Endothelial cell of umbilical vein (primary cell): ENCODE results near the gene KLRG1.

ENCODE experiments used
- EZH2 ChIP-seq: IDR thresholded peaks from 2 replicates; pipeline ENCODE4 v1.6.1; 2012; ENCODE audit warnings: borderline replicate concordance, low read depth, mild to moderate bottlenecking, moderate library complexity, low read length, inconsistent platforms; ENCODE audit not compliant: severe bottlenecking
- FOS ChIP-seq: IDR thresholded peaks from 2 replicates; pipeline ENCODE4 v1.6.1; 2011; ENCODE audit warnings: mild to moderate bottlenecking, low read length, moderate library complexity, borderline replicate concordance; ENCODE audit not compliant: insufficient read depth
- GATA2 ChIP-seq: IDR thresholded peaks from 2 replicates; pipeline ENCODE4 v1.7.0; 2011; ENCODE audit warnings: low read depth, mild to moderate bottlenecking, moderate library complexity, mixed read lengths, low read length; ENCODE audit not compliant: insufficient read length, insufficient read depth
- JUN ChIP-seq: IDR thresholded peaks from 2 replicates; pipeline ENCODE4 v1.6.1; 2011; ENCODE audit warnings: borderline replicate concordance, low read depth; ENCODE audit not compliant: insufficient read length, insufficient read depth
- POLR2A ChIP-seq: IDR thresholded peaks from 2 replicates; pipeline ENCODE4 v1.6.1; 2012; ENCODE audit warnings: low read depth, mild to moderate bottlenecking, control low read depth, low read length
- POLR2AphosphoS5 ChIP-seq: IDR thresholded peaks from 2 replicates; pipeline ENCODE4 v1.6.1; 2012; ENCODE audit warnings: low read depth, mild to moderate bottlenecking, control low read depth, low read length, moderate library complexity; ENCODE audit not compliant: insufficient read depth
- TF ChIP-seq, protein P1 (sequence below), 2 donors: IDR thresholded peaks; 1 replicate in 1 of 2; 2 replicates in 1 of 2; pipeline ENCODE4 v1.5.1; 2011; ENCODE audit warnings: low read length in 2 of 2, mild to moderate bottlenecking in 2 of 2, moderate library complexity in 2 of 2, control low read depth in 1 of 2, inconsistent platforms in 1 of 2, low read depth in 1 of 2; ENCODE audit not compliant: insufficient read depth in 1 of 2; ENCODE audit errors: extremely low read depth in 1 of 2
- TF ChIP-seq, protein P2 (sequence below): IDR thresholded peaks from 2 replicates; pipeline ENCODE4 v1.6.1; 2011; ENCODE audit not compliant: insufficient read depth, insufficient read length

DNA sequence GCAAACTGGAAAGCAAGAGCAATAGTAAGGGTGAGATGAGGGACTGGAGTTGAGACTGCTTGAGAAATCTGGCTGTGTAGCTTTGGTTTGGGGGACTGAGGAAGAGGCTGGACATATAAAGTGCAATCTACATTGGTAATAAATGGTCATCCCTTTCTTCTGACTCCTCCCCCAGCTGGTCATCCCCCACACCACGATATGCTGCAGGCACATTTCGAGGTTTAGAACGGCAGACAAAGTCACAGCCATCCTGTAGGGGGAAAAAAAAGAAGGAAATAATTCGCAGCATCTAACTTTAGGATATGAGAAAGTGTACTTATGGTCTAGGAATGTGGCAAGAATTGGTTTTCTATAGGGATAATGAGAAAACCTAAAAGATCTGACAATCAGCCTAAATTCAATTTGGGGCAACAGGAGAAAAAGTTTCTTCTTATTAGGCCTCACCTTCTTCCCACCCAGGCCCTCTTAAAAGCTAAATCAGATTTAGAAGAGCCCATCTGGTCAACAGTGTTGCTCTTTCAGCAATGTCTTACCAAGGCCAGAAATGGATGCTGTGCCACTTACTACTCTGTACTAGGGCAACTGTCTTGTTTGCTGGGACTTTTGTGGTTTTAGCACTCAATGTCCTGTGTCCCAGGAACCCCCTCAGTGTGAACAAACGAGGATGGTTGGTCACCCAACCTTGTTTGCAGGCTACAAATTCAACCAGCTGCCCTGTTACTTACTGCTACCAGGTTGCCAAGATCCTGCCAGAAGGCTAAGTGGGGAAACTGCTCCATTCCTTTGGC, 47.5 kb upstream of the KLRG1 start:
- TF ChIP-seq EZH2 (no peak), POLR2AphosphoS5 (no peak), POLR2A (no peak), GATA2 (no peak), JUN (no peak), FOS (no peak)
- TF ChIP-seq, protein P1, sequence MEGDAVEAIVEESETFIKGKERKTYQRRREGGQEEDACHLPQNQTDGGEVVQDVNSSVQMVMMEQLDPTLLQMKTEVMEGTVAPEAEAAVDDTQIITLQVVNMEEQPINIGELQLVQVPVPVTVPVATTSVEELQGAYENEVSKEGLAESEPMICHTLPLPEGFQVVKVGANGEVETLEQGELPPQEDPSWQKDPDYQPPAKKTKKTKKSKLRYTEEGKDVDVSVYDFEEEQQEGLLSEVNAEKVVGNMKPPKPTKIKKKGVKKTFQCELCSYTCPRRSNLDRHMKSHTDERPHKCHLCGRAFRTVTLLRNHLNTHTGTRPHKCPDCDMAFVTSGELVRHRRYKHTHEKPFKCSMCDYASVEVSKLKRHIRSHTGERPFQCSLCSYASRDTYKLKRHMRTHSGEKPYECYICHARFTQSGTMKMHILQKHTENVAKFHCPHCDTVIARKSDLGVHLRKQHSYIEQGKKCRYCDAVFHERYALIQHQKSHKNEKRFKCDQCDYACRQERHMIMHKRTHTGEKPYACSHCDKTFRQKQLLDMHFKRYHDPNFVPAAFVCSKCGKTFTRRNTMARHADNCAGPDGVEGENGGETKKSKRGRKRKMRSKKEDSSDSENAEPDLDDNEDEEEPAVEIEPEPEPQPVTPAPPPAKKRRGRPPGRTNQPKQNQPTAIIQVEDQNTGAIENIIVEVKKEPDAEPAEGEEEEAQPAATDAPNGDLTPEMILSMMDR (IDR thresholded peaks at IDR 0.05; ENCODE audit: extremely low read depth in 1 of 2, insufficient read depth in 1 of 2, low read depth in 1 of 2, low read length in 2 of 2) = no peak
- TF ChIP-seq, protein P2, sequence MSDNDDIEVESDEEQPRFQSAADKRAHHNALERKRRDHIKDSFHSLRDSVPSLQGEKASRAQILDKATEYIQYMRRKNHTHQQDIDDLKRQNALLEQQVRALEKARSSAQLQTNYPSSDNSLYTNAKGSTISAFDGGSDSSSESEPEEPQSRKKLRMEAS = no peak
